Activated CD4-positive, alpha-beta T cell treated with anti-CD3 and anti-CD28 coated beads, Interleukin-2, amount 10 ng/mL, durations not matched to agents 7 days and 5 days (primary cell): ENCODE results near the gene CORO2B. TPM values are rescaled to one million over a fixed set of nuclear protein-coding genes. Genes with fewer than 3 reads are reported as not detected.

ENCODE experiments used
- CTCF ChIA-PET: fragments of 350-600 bp; sonication (Branson Sonifier 250); formaldehyde crosslinking; loops from one replicate; lab custom pipeline; 2021; ENCODE audit warnings: antibody characterized with exemption; lab: Charles Lee
- POLR2A ChIA-PET: fragments of 350-600 bp; sonication (Branson Sonifier 250); formaldehyde crosslinking; loops from one replicate; lab custom pipeline; 2021; ENCODE audit warnings: antibody characterized with exemption; lab: Charles Lee
- DNase-seq: peaks from one replicate; pipeline ENCODE4 v3.0.0-alpha.2; 2020
- H3K27ac Mint-ChIP-seq: one replicate; pipeline ENCODE4 v1.8.0; 2021; ENCODE audit warnings: mild to moderate bottlenecking, moderate library complexity, mixed read lengths
- H3K27me3 Mint-ChIP-seq: one replicate; pipeline ENCODE4 v1.8.0; 2021; ENCODE audit warnings: mixed read lengths
- H3K36me3 Mint-ChIP-seq: one replicate; pipeline ENCODE4 v1.8.0; 2021; ENCODE audit warnings: low read depth, mixed read lengths
- H3K4me1 Mint-ChIP-seq: one replicate; pipeline ENCODE4 v1.8.0; 2021; ENCODE audit warnings: mixed read lengths
- H3K4me3 Mint-ChIP-seq: one replicate; pipeline ENCODE4 v1.8.0; 2021; ENCODE audit warnings: mild to moderate bottlenecking, moderate library complexity, mixed read lengths
- H3K9me3 Mint-ChIP-seq: one replicate; pipeline ENCODE4 v1.8.0; 2021; ENCODE audit warnings: mixed read lengths
- total RNA-seq, 2 experiments: library from RNA; stranded (reverse); gene quantifications; one replicate each; pipeline ENCODE4 v1.2.3, GENCODE V29; 2021

CORO2B gene
- total RNA-seq, 2 experiments from 2014 or later, result not detected

GRCh38 chr15:68582236-68582635 is 3.4 kb downstream of the CORO2B start:
- peaks cover 35% of the 10 kb centered on the region for H3K27me3 Mint-ChIP-seq
- ChIA-PET CTCF (interaction anchor here (0.6 to 1.4 kb wide), 2 partner anchors 19 to 255 kb away, joined by 3 to 5 read pairs; no protein-coding TSS in a partner anchor), POLR2A (no interaction called here)

GRCh38 chr15:68582864-68583263 is 4.1 kb downstream of the CORO2B start:
- POLR2A ChIA-PET, result no interaction called here
- Mint-ChIP-seq H3K27me3 (peaks cover 29% of the 10 kb centered on the region), H3K36me3 (no peaks in the 10 kb centered on the region), H3K27ac (no peak overlapping the region), H3K4me3 (no peak overlapping the region), H3K4me1 (peaks cover 5% of the 10 kb centered on the region), H3K9me3 (no peaks in the 10 kb centered on the region)
- DNase-seq, result no peak
- CTCF ChIA-PET, result no interaction called here

More at GRCh38 chr15:68582236-68582635, 3.4 kb downstream of the CORO2B start:
- Mint-ChIP-seq H3K4me3 (no peak overlapping the region), H3K9me3 (no peaks in the 10 kb centered on the region), H3K27ac (no peak overlapping the region), H3K36me3 (no peaks in the 10 kb centered on the region), H3K4me1 (peaks cover 9% of the 10 kb centered on the region)
- DNase-seq, result no peak

GRCh38 chr15:68583321-68583720 is 4.5 kb downstream of the CORO2B start:
- Mint-ChIP-seq H3K27me3 (peaks cover 25% of the 10 kb centered on the region), H3K9me3 (no peaks in the 10 kb centered on the region), H3K27ac (no peak overlapping the region), H3K4me3 (no peak overlapping the region), H3K4me1 (peaks cover 5% of the 10 kb centered on the region), H3K36me3 (no peaks in the 10 kb centered on the region)
- ChIA-PET CTCF (no interaction called here), POLR2A (no interaction called here)
- DNase-seq, result no peak

- CTCF ChIA-PET, result no interaction called here
- POLR2A ChIA-PET, result no interaction called here
Measured at GRCh38 chr15:68583936-68584755, 5.4 kb downstream of the CORO2B start.

GRCh38 chr15:68584756-68585573 is 6.2 kb downstream of the CORO2B start:
- H3K9me3 Mint-ChIP-seq, result no peaks in the 10 kb centered on the region
- no peak overlapping the region for H3K27ac Mint-ChIP-seq
- POLR2A ChIA-PET, result no interaction called here
- no peaks in the 10 kb centered on the region for H3K36me3 Mint-ChIP-seq
- DNase-seq, result no peak
- H3K27me3 Mint-ChIP-seq, result peaks cover 19% of the 10 kb centered on the region
- H3K4me3 Mint-ChIP-seq, result no peak overlapping the region
- peaks cover 5% of the 10 kb centered on the region for H3K4me1 Mint-ChIP-seq
- CTCF ChIA-PET, result no interaction called here

More at GRCh38 chr15:68583936-68584755, 5.4 kb downstream of the CORO2B start:
- no peaks in the 10 kb centered on the region for H3K36me3 Mint-ChIP-seq
- H3K9me3 Mint-ChIP-seq, result no peaks in the 10 kb centered on the region
- H3K27me3 Mint-ChIP-seq, result peaks cover 25% of the 10 kb centered on the region
- peaks cover 5% of the 10 kb centered on the region for H3K4me1 Mint-ChIP-seq
- H3K27ac Mint-ChIP-seq, result no peak overlapping the region
- no peak for DNase-seq
- H3K4me3 Mint-ChIP-seq, result no peak overlapping the region

- Mint-ChIP-seq H3K4me3 (no peak overlapping the region), H3K27ac (no peak overlapping the region), H3K27me3 (peaks cover 11% of the 10 kb centered on the region), H3K4me1 (peaks cover 5% of the 10 kb centered on the region), H3K36me3 (no peaks in the 10 kb centered on the region), H3K9me3 (no peaks in the 10 kb centered on the region)
- DNase-seq, result no peak
- CTCF ChIA-PET, result no interaction called here
- POLR2A ChIA-PET, result no interaction called here
Measured at GRCh38 chr15:68585574-68586273, 6.9 kb downstream of the CORO2B start.

GRCh38 chr15:68586274-68586961 is 7.6 kb downstream of the CORO2B start:
- CTCF ChIA-PET, result no interaction called here
- Mint-ChIP-seq H3K27ac (no peak overlapping the region), H3K9me3 (no peaks in the 10 kb centered on the region), H3K4me3 (no peak overlapping the region), H3K36me3 (no peaks in the 10 kb centered on the region), H3K4me1 (peaks cover 5% of the 10 kb centered on the region), H3K27me3 (peaks cover 7% of the 10 kb centered on the region)
- DNase-seq, result no peak
- POLR2A ChIA-PET, result no interaction called here

GRCh38 chr15:68587769-68588385 is 9.1 kb downstream of the CORO2B start:
- Mint-ChIP-seq H3K27ac (no peak overlapping the region), H3K4me1 (peaks cover 5% of the 10 kb centered on the region), H3K9me3 (no peaks in the 10 kb centered on the region), H3K4me3 (no peak overlapping the region), H3K36me3 (no peaks in the 10 kb centered on the region), H3K27me3 (no peaks in the 10 kb centered on the region)
- CTCF ChIA-PET, result no interaction called here
- POLR2A ChIA-PET, result no interaction called here
- no peak for DNase-seq

- ChIA-PET POLR2A (no interaction called here), CTCF (interaction anchor here (0.9 to 1.1 kb wide), 2 partner anchors 94 to 132 kb away, joined by 3 to 6 read pairs; no protein-coding TSS in a partner anchor)
- H3K27me3 Mint-ChIP-seq, result peaks cover 5% of the 10 kb centered on the region
- H3K4me1 Mint-ChIP-seq, result peaks cover 5% of the 10 kb centered on the region
- no peak overlapping the region for H3K4me3 Mint-ChIP-seq
- no peak for DNase-seq
- no peak overlapping the region for H3K27ac Mint-ChIP-seq
- no peaks in the 10 kb centered on the region for H3K9me3 Mint-ChIP-seq
- no peaks in the 10 kb centered on the region for H3K36me3 Mint-ChIP-seq
Measured at GRCh38 chr15:68589053-68589452, 10.3 kb downstream of the CORO2B start.

- peaks cover 5% of the 10 kb centered on the region for H3K4me1 Mint-ChIP-seq
- no peak overlapping the region for H3K27ac Mint-ChIP-seq
- H3K9me3 Mint-ChIP-seq, result no peaks in the 10 kb centered on the region
- H3K36me3 Mint-ChIP-seq, result no peaks in the 10 kb centered on the region
- DNase-seq, result no peak
- POLR2A ChIA-PET, result no interaction called here
- CTCF ChIA-PET, result interaction anchor here (0.9 kb wide), 1 partner anchor 95 kb away, joined by 6 read pairs; no protein-coding TSS in a partner anchor
- no peak overlapping the region for H3K4me3 Mint-ChIP-seq
- peaks cover 5% of the 10 kb centered on the region for H3K27me3 Mint-ChIP-seq
Measured at GRCh38 chr15:68589783-68590710, 11.3 kb downstream of the CORO2B start.

- no peaks in the 10 kb centered on the region for H3K36me3 Mint-ChIP-seq
- no peak overlapping the region for H3K4me3 Mint-ChIP-seq
- H3K9me3 Mint-ChIP-seq, result no peaks in the 10 kb centered on the region
- CTCF ChIA-PET, result interaction anchor here (0.9 kb wide), 1 partner anchor 10 kb away, joined by 6 read pairs; no protein-coding TSS in a partner anchor
- peaks cover 5% of the 10 kb centered on the region for H3K27me3 Mint-ChIP-seq
- H3K4me1 Mint-ChIP-seq, result peaks cover 5% of the 10 kb centered on the region
- no peak for DNase-seq
- POLR2A ChIA-PET, result no interaction called here
- H3K27ac Mint-ChIP-seq, result no peak overlapping the region
Measured at GRCh38 chr15:68590721-68591389, 12.1 kb downstream of the CORO2B start.
